ENCODE measurements around the gene TNFSF10. TPM values are rescaled to one million over a fixed set of nuclear protein-coding genes. Genes with fewer than 3 reads are reported as not detected.

Gene TNFSF10
- total and polyA plus RNA-seq, 2 of the 4 experiments (the other 2 are of a cell fraction) = 0.63 to 1.3 TPM

GRCh38 chr3:172542999-172543398 lies 19.8 kb upstream of the TNFSF10 start:
- Histone ChIP-seq H2BK120ac (ENCODE audit: low read depth, low read length) (no peak overlapping the region), H4K8ac (ENCODE audit: low read depth in 2 of 2, low read length in 2 of 2) (no peak overlapping the region), H3K4ac (ENCODE audit: low read depth, low read length) (no peak overlapping the region), H4K20me1 (ENCODE audit: insufficient read depth, low read length) (no peaks in the 10 kb centered on the region), H3K4me1 (ENCODE audit: control insufficient read depth, insufficient read depth, low read length) (peaks cover 3% of the 10 kb centered on the region), H2AK9ac (replicated peaks; ENCODE audit: low read depth, low read length, poor library complexity) (no peak overlapping the region), H3K18ac (ENCODE audit: low read depth, low read length) (no peak overlapping the region), H3K4me2 (ENCODE audit: low read depth, low read length) (no peak overlapping the region), H3K14ac (replicated peaks; ENCODE audit: low read depth, low read length) (no peak overlapping the region), H2AK5ac (ENCODE audit: low read depth, low read length) (no peak overlapping the region), H2BK5ac (ENCODE audit: low read depth, low read length, poor library complexity, severe bottlenecking) (no peak overlapping the region), H3K9me3 (ENCODE audit: control insufficient read depth, insufficient read depth, low read length) (no peaks in the 10 kb centered on the region), H4K5ac (ENCODE audit: low read depth, low read length) (no peak overlapping the region), H3K9me1 (ENCODE audit: insufficient read depth, low read length) (no peaks in the 10 kb centered on the region; the same call in 1 of the 2 replicates), H3K79me1 (ENCODE audit: low read depth in 1 of 2, low read length in 2 of 2) (no peaks in the 10 kb centered on the region), H2AFZ (replicated peaks; ENCODE audit: low read length, poor library complexity) (no peak overlapping the region), H3K9ac (ENCODE audit: low read depth, low read length) (no peak overlapping the region), H4K91ac (ENCODE audit: insufficient read depth, low read depth, low read length) (no peak overlapping the region), H3K56ac (ENCODE audit: extremely low read depth, insufficient read depth, low read length) (no peak overlapping the region), H3K36me3 (ENCODE audit: control insufficient read depth, insufficient read depth, low read length) (no peaks in the 10 kb centered on the region), H2BK15ac (ENCODE audit: low read depth, low read length) (no peak overlapping the region; the same call in 2 of the 3 replicates), H3K27me3 (ENCODE audit: control insufficient read depth, insufficient read depth, low read length) (no peaks in the 10 kb centered on the region), H3K27ac (ENCODE audit: insufficient read depth, low read length) (no peak overlapping the region), H3K4me3 (ENCODE audit: insufficient read depth, low read depth, low read length) (no peak overlapping the region), H2BK20ac (ENCODE audit: low read depth, low read length) (no peak overlapping the region), H3K23ac (ENCODE audit: low read depth, low read length) (no peak overlapping the region)
- POLR2A ChIA-PET (ENCODE audit: unreplicated experiment) = no interaction called here
- intact Hi-C loops (cut with micrococcal nuclease) = no loop called here
- no peak for DNase-seq
- CTCF ChIA-PET = interaction anchor here (1.2 kb wide), 1 partner anchor 12 kb away, joined by 4 read pairs; no protein-coding TSS in a partner anchor
- in situ Hi-C loops (cut with MboI; ENCODE audit: low sequenced_read_pairs) = no loop called here
- dilution Hi-C loops (cut with HindIII; ENCODE audit: low sequenced_read_pairs, unreplicated experiment) = no loop called here
- ATAC-seq (ENCODE audit: low read depth) = no peak
- TF ChIP-seq CTCF (conservative IDR thresholded peaks at IDR 0.05; ENCODE audit: low read depth, low read length) (no peak), CHD1 (IDR thresholded peaks at IDR 0.05; ENCODE audit: low read depth, low read length) (no peak), RAD21 (IDR thresholded peaks at IDR 0.05; ENCODE audit: low read length) (no peak), CEBPB (IDR thresholded peaks at IDR 0.05; ENCODE audit: low read depth, low read length) (no peak), RFX5 (IDR thresholded peaks at IDR 0.05; ENCODE audit: low read depth, low read length) (no peak), BHLHE40 (IDR thresholded peaks at IDR 0.05; ENCODE audit: low read depth, low read length) (no peak), NFE2L2 (IDR thresholded peaks at IDR 0.05; ENCODE audit: low read depth, low read length) (no peak), MAFK (IDR thresholded peaks at IDR 0.05; ENCODE audit: low read depth, low read length) (no peak), FOS (IDR thresholded peaks at IDR 0.05; ENCODE audit: low read depth, low read length) (no peak), ELK1 (IDR thresholded peaks at IDR 0.05; ENCODE audit: borderline replicate concordance, low read depth, low read length) (no peak), RCOR1 (IDR thresholded peaks at IDR 0.05; ENCODE audit: insufficient replicate concordance, low read length) (no peak), POLR2A (IDR thresholded peaks at IDR 0.05; ENCODE audit: low read depth, low read length) (no peak), SMC3 (IDR thresholded peaks at IDR 0.05; ENCODE audit: low read depth, low read length) (no peak), MXI1 (IDR thresholded peaks at IDR 0.05; ENCODE audit: borderline replicate concordance, low read depth, low read length) (no peak), USF2 (IDR thresholded peaks at IDR 0.05; ENCODE audit: low read depth, low read length) (no peak), MAZ (IDR thresholded peaks at IDR 0.05; ENCODE audit: borderline replicate concordance, low read depth, low read length) (no peak)
- BruUV-seq (replicated peaks) = no TSS peak
- no CpG with 5 or more reads among the region's 3 CpGs for WGBS, 2 experiments (ENCODE audit: extremely low coverage in 2 of 2, insufficient read length in 1 of 2)
